SK-N-MC (cell line): ENCODE data around the gene KLHL24.

Source experiments
- EZH2 ChIP-seq: fragments of 200-600 bp; sonication (generic); IDR thresholded peaks from one replicate; pipeline ENCODE4 v1.6.1; 2017; ENCODE audit warnings: antibody characterized with exemption
- POLR2AphosphoS5 ChIP-seq: IDR thresholded peaks from 2 replicates; pipeline ENCODE4 v1.6.1; 2012; ENCODE audit warnings: mild to moderate bottlenecking, low read depth, low read length, borderline replicate concordance

GRCh38 chr3:183731611-183732010, 96.2 kb downstream of the KLHL24 start:
- TF ChIP-seq EZH2: no peak
- TF ChIP-seq POLR2AphosphoS5: no peak
